Thyroid gland (tissue), 4 donors: ENCODE measurements around the gene C1orf216. TPM values are rescaled to one million over a fixed set of nuclear protein-coding genes. Genes with fewer than 3 reads are reported as not detected.

Experiments used
- DNase-seq, 2 donors: peaks; one replicate each; pipeline ENCODE4 v3.0.0-alpha.2; 2019
- H3K27ac ChIP-seq, 3 donors: fragments of 200-600 bp; sonication (generic); 1 replicate in 2 of 3; 2 replicates in 1 of 3; pipeline ENCODE4 v1.5.1; 2016 to 2019; ENCODE audit warnings: mild to moderate bottlenecking in 1 of 3, moderate library complexity in 1 of 3
- H3K27me3 ChIP-seq: fragments of 200-600 bp; sonication (generic); one replicate; pipeline ENCODE4 v1.5.1; 2019
- H3K36me3 ChIP-seq, 2 donors: fragments of 200-600 bp; sonication (generic); one replicate each; pipeline ENCODE4 v1.5.1; 2016 to 2019
- H3K4me1 ChIP-seq, 2 donors: fragments of 200-600 bp; sonication (generic); one replicate each; pipeline ENCODE4 v1.5.1; 2017 to 2019
- H3K4me3 ChIP-seq, 3 donors: fragments of 200-600 bp; sonication (generic); replicated peaks in 1 of 3; 1 replicate in 2 of 3; 2 replicates in 1 of 3; pipeline ENCODE4 v1.5.1; 2016; ENCODE audit warnings: mild to moderate bottlenecking in 1 of 3
- H3K9me3 ChIP-seq: fragments of 200-600 bp; sonication (generic); one replicate; pipeline ENCODE4 v1.5.1; 2017
- POLR2A ChIP-seq, 2 donors: fragments of 450-650 bp; IDR thresholded peaks; one replicate each; pipeline ENCODE4 v1.6.1; 2017; ENCODE audit warnings: antibody characterized with exemption in 2 of 2, mild to moderate bottlenecking in 2 of 2, moderate library complexity in 1 of 2
- WGBS, 2 donors: methylation state at CpG; one replicate each; pipeline ENCODE4 v1.1.5; 2017; 5-methylcytosine and 5-hydroxymethylcytosine counted together
- intact Hi-C: fragments of 100-400 bp; cut with DNase I; formaldehyde crosslinking; loops from one replicate; pipeline ENCODE4 v1.15.1; 2023
- total RNA-seq, 4 donors: library from RNA; depleted of rRNA; stranded (reverse); fragments of >200 nt; gene quantifications; one replicate each; pipeline ENCODE4 v1.2.3, GENCODE V29; 2016
- TF ChIP-seq, protein P1 (sequence below), 6 experiments: fragments of 200-600 bp in 3 of 6; fragments of 450-650 bp in 3 of 6; sonication (generic) in 3 of 6; IDR thresholded peaks; one replicate each; pipeline ENCODE4 v1.5.1; 2016 to 2019; ENCODE audit warnings: antibody characterized with exemption in 6 of 6, mild to moderate bottlenecking in 2 of 6, inconsistent platforms in 1 of 6, moderate library complexity in 1 of 6

Gene C1orf216
- total RNA-seq, 4 donors from 2014 or later: 8.0 to 9.9 (median 8.4) TPM

DNA sequence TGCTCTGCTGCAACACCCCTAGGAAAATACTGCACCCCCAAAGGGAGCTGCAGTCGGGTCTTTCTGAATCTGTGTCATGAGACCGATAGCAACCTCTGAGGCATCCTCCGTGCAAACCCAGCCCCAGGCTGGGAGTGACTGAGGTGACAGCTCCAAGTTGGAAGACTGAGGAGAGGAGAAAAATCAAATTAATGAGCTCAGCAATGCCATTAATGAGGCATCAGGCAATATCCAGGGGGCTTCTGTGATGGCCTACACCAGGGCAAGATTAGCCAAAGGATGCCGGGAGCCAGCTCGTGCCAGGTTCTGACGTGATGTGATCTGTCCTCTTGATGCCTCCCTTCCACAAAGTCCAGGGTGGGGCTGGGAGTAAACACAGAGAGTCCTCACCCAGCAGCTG is 46.6 kb downstream of the C1orf216 start:
- Histone ChIP-seq H3K9me3 (no peaks in the 10 kb centered on the region), H3K27ac (no peak overlapping the region), H3K4me1 (no peaks in the 10 kb centered on the region), H3K27me3 (no peaks in the 10 kb centered on the region), H3K4me3 (no peak overlapping the region), H3K36me3 (no peaks in the 10 kb centered on the region)
- intact Hi-C loops: no loop called here
- no peak for DNase-seq
- 74 to 79% methylated on average over 6 of the region's 6 CpGs for WGBS, 2 donors
- no peak for TF ChIP-seq POLR2A (IDR thresholded peaks at IDR 0.05)
- TF ChIP-seq, protein P1, sequence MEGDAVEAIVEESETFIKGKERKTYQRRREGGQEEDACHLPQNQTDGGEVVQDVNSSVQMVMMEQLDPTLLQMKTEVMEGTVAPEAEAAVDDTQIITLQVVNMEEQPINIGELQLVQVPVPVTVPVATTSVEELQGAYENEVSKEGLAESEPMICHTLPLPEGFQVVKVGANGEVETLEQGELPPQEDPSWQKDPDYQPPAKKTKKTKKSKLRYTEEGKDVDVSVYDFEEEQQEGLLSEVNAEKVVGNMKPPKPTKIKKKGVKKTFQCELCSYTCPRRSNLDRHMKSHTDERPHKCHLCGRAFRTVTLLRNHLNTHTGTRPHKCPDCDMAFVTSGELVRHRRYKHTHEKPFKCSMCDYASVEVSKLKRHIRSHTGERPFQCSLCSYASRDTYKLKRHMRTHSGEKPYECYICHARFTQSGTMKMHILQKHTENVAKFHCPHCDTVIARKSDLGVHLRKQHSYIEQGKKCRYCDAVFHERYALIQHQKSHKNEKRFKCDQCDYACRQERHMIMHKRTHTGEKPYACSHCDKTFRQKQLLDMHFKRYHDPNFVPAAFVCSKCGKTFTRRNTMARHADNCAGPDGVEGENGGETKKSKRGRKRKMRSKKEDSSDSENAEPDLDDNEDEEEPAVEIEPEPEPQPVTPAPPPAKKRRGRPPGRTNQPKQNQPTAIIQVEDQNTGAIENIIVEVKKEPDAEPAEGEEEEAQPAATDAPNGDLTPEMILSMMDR (IDR thresholded peaks at IDR 0.05): no peak

GRCh38 chr1:35668506-35668905 is 50.2 kb downstream of the C1orf216 start:
- DNase-seq: no peak
- intact Hi-C loops: no loop called here
- Histone ChIP-seq H3K4me1 (no peaks in the 10 kb centered on the region), H3K36me3 (no peaks in the 10 kb centered on the region), H3K27ac (no peak overlapping the region), H3K27me3 (no peaks in the 10 kb centered on the region), H3K9me3 (no peaks in the 10 kb centered on the region), H3K4me3 (no peak overlapping the region)
- TF ChIP-seq, protein P1 (IDR thresholded peaks at IDR 0.05): no peak
- TF ChIP-seq POLR2A (IDR thresholded peaks at IDR 0.05): no peak
- 81 to 84% methylated on average over 5 of the region's 5 CpGs for WGBS, 2 donors

GRCh38 chr1:35666916-35667315 is 51.8 kb downstream of the C1orf216 start:
- no peaks in the 10 kb centered on the region for H3K36me3 ChIP-seq

DNA sequence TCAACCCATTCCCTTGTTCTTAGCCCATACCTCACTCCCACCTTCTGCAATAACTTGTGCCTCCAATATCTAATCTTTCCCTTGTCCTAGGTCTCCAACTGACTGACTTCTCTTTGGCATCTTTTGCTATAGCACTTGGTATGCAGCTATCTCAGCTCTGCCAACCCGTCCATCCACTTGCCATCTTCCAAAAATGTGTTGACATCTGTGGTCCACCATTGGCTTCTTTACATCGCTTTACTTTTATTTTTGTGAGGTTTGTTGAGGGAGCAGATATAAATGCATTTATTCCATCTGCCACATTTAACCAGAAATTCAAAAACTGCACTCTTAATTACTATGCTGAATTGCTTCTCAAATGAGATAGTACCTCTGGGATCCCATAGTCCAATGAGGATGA is 52.5 kb downstream of the C1orf216 start:
- no peak overlapping the region for H3K27ac ChIP-seq
- H3K9me3 ChIP-seq: no peaks in the 10 kb centered on the region
- 86 to 93% methylated on average over 2 of the region's 2 CpGs for WGBS, 2 donors
- H3K4me1 ChIP-seq: no peaks in the 10 kb centered on the region
- H3K36me3 ChIP-seq: no peaks in the 10 kb centered on the region
- no peaks in the 10 kb centered on the region for H3K27me3 ChIP-seq
- TF ChIP-seq POLR2A (IDR thresholded peaks at IDR 0.05): no peak
- TF ChIP-seq, protein P1 (IDR thresholded peaks at IDR 0.05): no peak
- DNase-seq: no peak
- no peak overlapping the region for H3K4me3 ChIP-seq
- intact Hi-C loops: no loop called here

More at GRCh38 chr1:35666916-35667315, 51.8 kb downstream of the C1orf216 start:
- H3K27me3 ChIP-seq: no peaks in the 10 kb centered on the region
- no peaks in the 10 kb centered on the region for H3K9me3 ChIP-seq
- no peak for TF ChIP-seq POLR2A (IDR thresholded peaks at IDR 0.05)
- TF ChIP-seq, protein P1 (IDR thresholded peaks at IDR 0.05): no peak
- 7 to 21% methylated on average over 1 of the region's 1 CpG for WGBS, 2 donors
- DNase-seq: no peak
- H3K4me1 ChIP-seq: no peaks in the 10 kb centered on the region
- H3K4me3 ChIP-seq: no peak overlapping the region
- no peak overlapping the region for H3K27ac ChIP-seq
- intact Hi-C loops: no loop called here

Other genes with a start within 250 kb of the C1orf216 start
- 100 to 1,000 TPM in 3 of 4 donors, 10 to 100 TPM in 1; 65.8 to 123 (median 111) TPM for gene KIAA0319L, start 161.5 kb downstream of the C1orf216 start, total RNA-seq
- gene NCDN, start 161.1 kb downstream of the C1orf216 start, total RNA-seq: 10 to 100 TPM; 16.1 to 32.0 (median 26.9) TPM
- gene TFAP2E, start 145.6 kb downstream of the C1orf216 start, total RNA-seq: under 1 TPM in 1 of 4 donors, not detected in 3; 0.81 TPM
- gene PSMB2, start 77.4 kb downstream of the C1orf216 start, total RNA-seq: 10 to 100 TPM; 37.9 to 50.2 (median 43.1) TPM
- under 1 TPM in 3 of 4 donors, not detected in 1; 0.11 to 0.63 (median 0.27) TPM for gene CLSPN, start 51.1 kb upstream of the C1orf216 start, total RNA-seq
- 10 to 100 TPM; 10.2 to 25.4 (median 13.2) TPM for gene AGO4, start 89.1 kb upstream of the C1orf216 start, total RNA-seq
- gene AGO1, start 164.3 kb upstream of the C1orf216 start, total RNA-seq: 10 to 100 TPM; 21.8 to 27.7 (median 25.4) TPM
- 10 to 100 TPM; 21.2 to 48.5 (median 31.6) TPM for gene AGO3, start 212.2 kb upstream of the C1orf216 start, total RNA-seq